ENCODE data around the gene LRRC36. TPM values are rescaled to one million over a fixed set of nuclear protein-coding genes. Genes with fewer than 3 reads are reported as not detected.

The LRRC36 gene
- total and polyA plus RNA-seq, 2 of the 13 experiments (the other 11 are each of a cell fraction or from before 2014, with no cell fraction given): 0.12 to 0.15 TPM

GRCh38 chr16:67277999-67278772 lies 48.4 kb upstream of the LRRC36 start (continued):
- TF ChIP-seq, protein P1, sequence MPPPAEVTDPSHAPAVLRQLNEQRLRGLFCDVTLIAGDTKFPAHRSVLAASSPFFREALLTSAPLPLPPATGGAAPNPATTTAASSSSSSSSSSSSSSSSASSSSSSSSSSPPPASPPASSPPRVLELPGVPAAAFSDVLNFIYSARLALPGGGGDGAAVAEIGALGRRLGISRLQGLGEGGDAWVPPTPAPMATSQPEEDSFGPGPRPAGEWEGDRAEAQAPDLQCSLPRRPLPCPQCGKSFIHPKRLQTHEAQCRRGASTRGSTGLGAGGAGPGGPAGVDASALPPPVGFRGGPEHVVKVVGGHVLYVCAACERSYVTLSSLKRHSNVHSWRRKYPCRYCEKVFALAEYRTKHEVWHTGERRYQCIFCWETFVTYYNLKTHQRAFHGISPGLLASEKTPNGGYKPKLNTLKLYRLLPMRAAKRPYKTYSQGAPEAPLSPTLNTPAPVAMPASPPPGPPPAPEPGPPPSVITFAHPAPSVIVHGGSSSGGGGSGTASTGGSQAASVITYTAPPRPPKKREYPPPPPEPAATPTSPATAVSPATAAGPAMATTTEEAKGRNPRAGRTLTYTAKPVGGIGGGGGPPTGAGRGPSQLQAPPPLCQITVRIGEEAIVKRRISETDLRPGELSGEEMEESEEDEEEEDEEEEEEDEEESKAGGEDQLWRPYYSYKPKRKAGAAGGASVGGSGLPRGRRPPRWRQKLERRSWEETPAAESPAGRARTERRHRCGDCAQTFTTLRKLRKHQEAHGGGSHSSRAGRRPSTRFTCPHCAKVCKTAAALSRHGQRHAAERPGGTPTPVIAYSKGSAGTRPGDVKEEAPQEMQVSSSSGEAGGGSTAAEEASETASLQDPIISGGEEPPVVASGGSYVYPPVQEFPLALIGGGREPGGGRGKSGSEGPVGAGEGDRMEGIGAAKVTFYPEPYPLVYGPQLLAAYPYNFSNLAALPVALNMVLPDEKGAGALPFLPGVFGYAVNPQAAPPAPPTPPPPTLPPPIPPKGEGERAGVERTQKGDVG (CRISPR knock-in tag; IDR thresholded peaks at IDR 0.05; ENCODE audit: borderline replicate concordance): 0 out of 2 replicates have a peak, but pooled peaks have one; percentile 46
- TF ChIP-seq DMAP1 (CRISPR knock-in tag; IDR thresholded peaks at IDR 0.05) (no peak), ZEB1 (IDR thresholded peaks at IDR 0.05; ENCODE audit: insufficient replicate concordance, low read depth) (peak; percentile 68), MYC (CRISPR knock-in tag; IDR thresholded peaks at IDR 0.05; ENCODE audit: borderline replicate concordance) (no peak), RFX5 (IDR thresholded peaks at IDR 0.05; ENCODE audit: low read depth, low read length) (no peak), USF2 (IDR thresholded peaks at IDR 0.05; ENCODE audit: low read depth, low read length) (no peak), USF2 (CRISPR knock-in tag; IDR thresholded peaks at IDR 0.05; ENCODE audit: borderline replicate concordance) (peak; percentile 55; the same call in 1 of the 2 replicates), ZNF343 (CRISPR knock-in tag; IDR thresholded peaks at IDR 0.05) (no peak), ZNF768 (CRISPR knock-in tag; IDR thresholded peaks at IDR 0.05) (no peak), NFYB (CRISPR knock-in tag; IDR thresholded peaks at IDR 0.05) (no peak), HMGXB4 (CRISPR knock-in tag; IDR thresholded peaks at IDR 0.05; ENCODE audit: borderline replicate concordance in 1 of 2, low read depth in 1 of 2) (peak in 1 of 2 experiments; percentile 82; a peak in 2 of 4 replicates), PHF8 (CRISPR knock-in tag; IDR thresholded peaks at IDR 0.05) (no peak), ZNF224 (CRISPR knock-in tag; IDR thresholded peaks at IDR 0.05) (peak; percentile 41; the same call in 1 of the 2 replicates), LBX2 (CRISPR knock-in tag; IDR thresholded peaks at IDR 0.05; ENCODE audit: borderline replicate concordance) (0 out of 2 replicates have a peak, but pooled peaks have one; percentile 11), ELF1 (CRISPR knock-in tag; IDR thresholded peaks at IDR 0.05) (no peak), HES4 (CRISPR knock-in tag; IDR thresholded peaks at IDR 0.05; ENCODE audit: borderline replicate concordance) (no peak), NCOA1 (CRISPR knock-in tag; IDR thresholded peaks at IDR 0.05) (no peak), CHD2 (IDR thresholded peaks at IDR 0.05; ENCODE audit: low read depth, low read length) (no peak)
- TF ChIP-seq, protein P2, sequence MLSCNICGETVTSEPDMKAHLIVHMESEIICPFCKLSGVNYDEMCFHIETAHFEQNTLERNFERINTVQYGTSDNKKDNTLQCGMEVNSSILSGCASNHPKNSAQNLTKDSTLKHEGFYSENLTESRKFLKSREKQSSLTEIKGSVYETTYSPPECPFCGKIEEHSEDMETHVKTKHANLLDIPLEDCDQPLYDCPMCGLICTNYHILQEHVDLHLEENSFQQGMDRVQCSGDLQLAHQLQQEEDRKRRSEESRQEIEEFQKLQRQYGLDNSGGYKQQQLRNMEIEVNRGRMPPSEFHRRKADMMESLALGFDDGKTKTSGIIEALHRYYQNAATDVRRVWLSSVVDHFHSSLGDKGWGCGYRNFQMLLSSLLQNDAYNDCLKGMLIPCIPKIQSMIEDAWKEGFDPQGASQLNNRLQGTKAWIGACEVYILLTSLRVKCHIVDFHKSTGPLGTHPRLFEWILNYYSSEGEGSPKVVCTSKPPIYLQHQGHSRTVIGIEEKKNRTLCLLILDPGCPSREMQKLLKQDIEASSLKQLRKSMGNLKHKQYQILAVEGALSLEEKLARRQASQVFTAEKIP (CRISPR knock-in tag; IDR thresholded peaks at IDR 0.05; ENCODE audit: borderline replicate concordance): no peak
